Measurements from ENCODE around the gene UTF1. TPM values are rescaled to one million over a fixed set of nuclear protein-coding genes. Genes with fewer than 3 reads are reported as not detected.

The UTF1 gene
- total RNA-seq, 1 donor from 2014 or later = 0.16 TPM

DNA sequence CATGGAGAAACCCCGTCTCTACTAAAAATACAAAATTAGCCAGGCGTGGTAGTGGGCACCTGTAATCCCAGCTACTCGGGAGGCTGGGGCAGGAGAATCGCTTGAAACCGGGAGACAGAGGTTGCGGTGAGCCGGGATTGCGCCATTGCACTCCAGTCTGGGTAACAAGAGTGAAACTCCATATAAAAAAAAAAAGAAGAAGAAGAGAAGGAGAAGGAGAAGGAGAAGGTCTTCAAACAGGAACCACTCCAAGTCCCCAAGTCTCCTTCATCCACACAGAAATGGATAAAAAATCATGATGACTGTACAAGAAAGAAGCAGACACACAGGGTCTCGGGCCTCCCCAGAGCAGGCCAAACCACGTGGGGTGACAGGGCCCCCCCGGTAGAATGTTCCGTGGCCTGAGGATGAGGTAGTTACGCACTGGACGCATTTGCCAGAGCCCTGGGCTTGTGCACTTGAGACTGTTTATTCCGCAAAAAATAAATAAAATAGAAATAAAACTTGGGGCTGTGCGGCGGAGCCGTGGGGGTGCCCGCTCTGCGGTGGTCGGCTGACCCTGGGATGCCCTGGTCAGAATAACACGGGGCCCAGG, 23.4 kb downstream of the UTF1 start:
- no peak overlapping the region for H3K27ac Mint-ChIP-seq
- DNase-seq (ENCODE audit: low spot score) = no peak
- peaks cover 4% of the 10 kb centered on the region for H3K27me3 Mint-ChIP-seq (ENCODE audit: low read depth)
- no peak overlapping the region for H3K4me3 Mint-ChIP-seq (ENCODE audit: low read depth)
- no peaks in the 10 kb centered on the region for H3K9me3 Mint-ChIP-seq
- peaks cover 8% of the 10 kb centered on the region for H3K4me1 Mint-ChIP-seq (ENCODE audit: low read depth)
- H3K36me3 Mint-ChIP-seq (ENCODE audit: low read depth) = no peaks in the 10 kb centered on the region
- intact Hi-C loops (cut with micrococcal nuclease) = no loop called here

DNA sequence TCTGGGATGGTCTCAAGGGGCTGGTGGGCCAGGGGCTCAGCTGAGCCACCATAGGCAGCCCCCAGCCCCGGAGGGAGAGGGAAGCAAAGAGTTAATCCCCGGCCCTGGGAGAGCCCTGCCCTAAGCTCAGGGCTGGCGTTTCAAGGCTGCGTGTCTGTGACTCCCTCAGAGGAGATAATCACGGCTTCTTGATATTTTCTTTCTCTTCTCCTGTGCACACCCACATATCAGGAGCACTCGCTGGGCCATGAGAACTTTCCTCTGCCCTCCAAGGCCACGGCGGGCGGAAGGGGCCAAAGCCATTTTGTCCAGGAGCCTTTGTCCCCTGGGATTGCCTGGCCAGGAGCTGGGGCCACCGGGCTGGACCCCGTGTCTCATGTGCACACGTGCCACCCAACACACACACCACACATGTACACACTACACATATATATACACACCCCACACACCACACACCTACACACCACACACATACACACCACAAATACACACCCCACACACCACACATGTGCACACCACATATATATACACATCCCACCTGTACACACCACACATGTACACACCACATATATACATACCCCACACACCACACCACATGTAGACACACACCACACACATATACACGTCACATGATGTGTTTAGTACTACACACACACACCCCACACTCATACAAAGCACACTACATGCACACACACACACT, 24.6 kb downstream of the UTF1 start:
- intact Hi-C loops (cut with micrococcal nuclease) = no loop called here
- peaks cover 4% of the 10 kb centered on the region for H3K27me3 Mint-ChIP-seq (ENCODE audit: low read depth)
- H3K27ac Mint-ChIP-seq = no peak overlapping the region
- no peak for DNase-seq (ENCODE audit: low spot score)
- no peaks in the 10 kb centered on the region for H3K36me3 Mint-ChIP-seq (ENCODE audit: low read depth)
- H3K4me1 Mint-ChIP-seq (ENCODE audit: low read depth) = peaks cover 15% of the 10 kb centered on the region
- H3K9me3 Mint-ChIP-seq = no peaks in the 10 kb centered on the region
- H3K4me3 Mint-ChIP-seq (ENCODE audit: low read depth) = no peak overlapping the region

DNA sequence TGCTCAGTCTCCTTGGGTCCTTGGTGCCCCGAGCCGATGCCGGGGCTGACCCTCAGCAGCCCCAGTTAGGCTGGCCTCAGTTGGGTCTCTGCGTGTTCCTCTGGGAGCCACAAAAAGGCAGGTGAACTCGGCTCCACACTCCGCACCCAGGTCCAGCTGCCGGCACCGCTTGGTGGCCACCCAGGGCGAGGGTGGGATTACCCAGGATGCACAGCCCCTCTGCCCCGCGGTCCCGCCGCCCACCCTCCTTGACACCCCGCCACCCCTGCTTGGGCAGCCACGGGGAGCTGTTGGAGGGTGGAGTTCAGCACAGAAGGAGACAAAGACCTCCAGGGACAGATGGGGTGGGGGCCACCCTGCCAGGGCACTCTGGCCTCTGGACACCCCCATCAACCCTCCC, 25.3 kb downstream of the UTF1 start:
- H3K36me3 Mint-ChIP-seq (ENCODE audit: low read depth) = no peaks in the 10 kb centered on the region
- intact Hi-C loops (cut with micrococcal nuclease) = no loop called here
- H3K27me3 Mint-ChIP-seq (ENCODE audit: low read depth) = peaks cover 1% of the 10 kb centered on the region
- H3K4me3 Mint-ChIP-seq (ENCODE audit: low read depth) = no peak overlapping the region
- H3K27ac Mint-ChIP-seq = no peak overlapping the region
- no peak for DNase-seq (ENCODE audit: low spot score)
- H3K9me3 Mint-ChIP-seq = no peaks in the 10 kb centered on the region
- H3K4me1 Mint-ChIP-seq (ENCODE audit: low read depth) = peaks cover 23% of the 10 kb centered on the region

DNA sequence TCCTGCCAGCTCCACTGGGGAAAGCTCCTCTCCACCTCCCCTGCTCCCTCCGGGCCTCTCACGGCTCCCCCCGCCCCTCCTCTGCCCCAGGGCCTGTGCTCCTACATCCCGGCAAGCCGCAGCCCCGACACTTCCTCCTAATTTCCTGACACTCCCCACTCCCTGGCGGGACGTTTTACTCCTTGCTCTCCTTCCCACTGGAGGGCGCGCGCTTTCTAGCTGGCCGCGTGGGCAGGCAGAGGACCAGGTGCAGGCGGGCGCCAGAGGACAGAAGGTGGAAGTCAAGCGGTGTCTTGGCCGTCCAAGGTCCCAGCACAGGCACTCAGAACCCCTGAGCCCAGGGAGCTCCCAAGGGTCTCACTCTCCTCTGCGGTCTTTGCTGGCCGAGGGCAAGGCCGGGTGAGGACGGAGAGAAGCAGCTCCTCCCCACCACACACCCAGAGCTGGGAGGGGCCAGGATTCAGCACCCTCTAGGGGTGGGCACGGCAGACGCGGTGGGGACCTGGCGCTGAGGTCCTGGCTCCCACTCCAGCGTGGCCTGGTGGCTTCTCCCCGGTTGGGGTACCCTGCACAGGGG, 27.6 kb downstream of the UTF1 start:
- H3K36me3 Mint-ChIP-seq (ENCODE audit: low read depth) = peaks cover 3% of the 10 kb centered on the region
- no peaks in the 10 kb centered on the region for H3K9me3 Mint-ChIP-seq
- no peaks in the 10 kb centered on the region for H3K27me3 Mint-ChIP-seq (ENCODE audit: low read depth)
- peaks cover 33% of the 10 kb centered on the region for H3K4me1 Mint-ChIP-seq (ENCODE audit: low read depth)
- peak overlapping the region; percentile 81 for H3K27ac Mint-ChIP-seq
- peak overlapping the region; percentile 45 for H3K4me3 Mint-ChIP-seq (ENCODE audit: low read depth)
- DNase-seq (ENCODE audit: low spot score) = no peak
- intact Hi-C loops (cut with micrococcal nuclease) = no loop called here

DNA sequence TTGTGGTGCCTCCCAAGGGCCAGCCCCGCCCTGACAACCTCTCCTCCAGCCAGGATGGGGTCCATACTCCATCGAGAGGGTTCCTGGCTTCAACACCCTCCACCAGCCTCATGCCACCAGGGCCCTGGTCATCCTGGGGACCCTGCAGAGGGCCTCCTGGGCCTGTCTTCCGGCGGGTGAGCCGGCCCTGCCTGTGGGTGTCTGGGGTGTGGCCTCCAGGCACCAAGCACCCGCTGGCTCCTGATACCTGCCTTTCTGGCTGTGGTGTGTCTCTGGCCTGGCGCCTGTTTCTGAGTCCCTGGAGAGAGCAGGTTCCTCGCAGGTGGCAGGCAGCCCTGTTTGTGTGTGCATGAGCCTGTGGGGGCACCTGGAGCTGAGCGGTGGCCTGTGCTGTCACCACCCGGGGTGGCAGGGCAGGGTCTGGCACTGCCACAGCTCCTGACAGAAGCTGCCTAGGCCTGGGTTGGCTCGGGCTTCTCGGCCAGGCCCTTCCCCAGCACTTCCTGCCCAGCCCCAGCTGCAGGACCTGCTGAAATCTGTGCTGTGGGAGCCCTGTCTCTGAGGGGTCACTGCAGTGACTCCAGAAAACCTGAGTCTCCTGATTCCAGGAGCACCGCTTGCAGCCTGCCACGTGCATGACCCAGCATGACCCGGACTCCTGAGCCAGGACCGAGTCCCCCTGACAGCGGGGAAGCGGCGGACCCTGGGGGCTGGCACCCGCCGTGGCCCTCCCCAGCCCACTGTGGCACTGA, 28.2 kb downstream of the UTF1 start:
- no peak for DNase-seq (ENCODE audit: low spot score)
- Mint-ChIP-seq H3K27me3 (ENCODE audit: low read depth) (no peaks in the 10 kb centered on the region), H3K36me3 (ENCODE audit: low read depth) (peaks cover 10% of the 10 kb centered on the region), H3K9me3 (no peaks in the 10 kb centered on the region), H3K4me1 (ENCODE audit: low read depth) (peaks cover 34% of the 10 kb centered on the region), H3K27ac (peak overlapping the region; percentile 81), H3K4me3 (ENCODE audit: low read depth) (peak overlapping the region; percentile 33)
- intact Hi-C loops (cut with micrococcal nuclease) = no loop called here

DNA sequence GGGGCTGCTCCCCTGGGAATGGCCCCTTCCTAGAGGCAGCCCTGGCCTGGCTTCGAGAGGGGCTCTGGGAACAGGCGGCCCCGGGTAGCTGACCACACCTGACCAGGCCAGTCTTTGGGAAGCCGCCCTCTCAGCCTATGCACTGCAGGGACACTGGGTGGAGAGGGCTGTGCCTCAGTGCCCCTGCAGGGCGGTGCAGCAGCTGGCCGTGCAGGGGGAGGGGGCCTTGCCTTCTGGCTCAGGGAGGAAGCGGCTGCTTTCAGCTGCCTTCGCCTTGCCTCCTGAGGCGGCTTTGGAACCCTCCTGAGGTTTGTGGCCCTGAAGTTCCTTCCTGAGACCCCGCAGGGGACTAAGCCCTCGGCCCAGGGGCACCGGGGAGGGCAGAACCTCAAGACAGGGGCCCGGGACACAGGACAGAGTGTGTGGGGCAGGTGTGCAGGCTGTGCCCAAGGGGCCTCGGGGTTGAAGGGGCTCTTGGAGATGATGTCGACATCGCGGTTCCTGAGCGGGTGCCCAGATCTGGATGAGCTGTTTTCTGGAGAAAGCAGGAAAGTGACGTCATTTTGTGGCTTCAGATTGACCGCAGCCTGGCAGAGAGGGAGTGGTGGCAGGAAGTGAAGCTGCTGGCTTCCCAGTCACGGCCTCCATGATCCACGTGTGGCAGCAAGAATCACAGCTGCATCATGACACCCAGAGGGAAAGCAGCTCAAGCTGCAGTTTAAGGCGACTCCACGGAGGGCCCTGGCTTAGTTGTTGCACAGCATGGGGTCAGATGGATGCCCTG, 29.0 kb downstream of the UTF1 start:
- Mint-ChIP-seq H3K4me1 (ENCODE audit: low read depth) (peaks cover 36% of the 10 kb centered on the region), H3K9me3 (no peaks in the 10 kb centered on the region), H3K36me3 (ENCODE audit: low read depth) (peaks cover 12% of the 10 kb centered on the region), H3K4me3 (ENCODE audit: low read depth) (peak overlapping the region; percentile 51), H3K27me3 (ENCODE audit: low read depth) (no peaks in the 10 kb centered on the region), H3K27ac (peak overlapping the region; percentile 89)
- intact Hi-C loops (cut with micrococcal nuclease) = no loop called here
- DNase-seq (ENCODE audit: low spot score) = peak; percentile 80

DNA sequence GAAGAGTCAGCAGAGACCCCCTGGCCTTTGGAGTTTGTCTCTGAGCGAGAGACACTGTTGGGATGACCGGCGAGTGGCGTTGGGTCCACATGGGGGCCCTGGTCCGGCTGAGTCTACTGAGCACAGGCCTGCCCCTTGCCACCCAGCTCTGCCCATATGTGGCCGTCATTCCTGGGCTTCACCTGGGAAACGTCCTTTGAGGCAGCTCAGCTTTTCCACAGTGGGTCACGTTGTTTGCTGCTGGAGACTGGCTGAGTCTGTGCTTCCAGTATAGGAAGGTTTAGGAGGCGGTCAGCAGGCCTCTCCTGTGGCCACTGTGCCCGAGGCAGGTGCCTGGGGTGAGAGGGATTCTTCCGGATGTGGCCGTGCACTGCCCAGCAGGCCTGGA, 29.6 kb downstream of the UTF1 start:
- no peak for DNase-seq (ENCODE audit: low spot score)
- H3K9me3 Mint-ChIP-seq = no peaks in the 10 kb centered on the region
- H3K4me1 Mint-ChIP-seq (ENCODE audit: low read depth) = peaks cover 42% of the 10 kb centered on the region
- H3K36me3 Mint-ChIP-seq (ENCODE audit: low read depth) = peaks cover 18% of the 10 kb centered on the region
- peak overlapping the region; percentile 89 for H3K27ac Mint-ChIP-seq
- intact Hi-C loops (cut with micrococcal nuclease) = no loop called here
- H3K4me3 Mint-ChIP-seq (ENCODE audit: low read depth) = peak overlapping the region; percentile 51
- H3K27me3 Mint-ChIP-seq (ENCODE audit: low read depth) = no peaks in the 10 kb centered on the region

DNA sequence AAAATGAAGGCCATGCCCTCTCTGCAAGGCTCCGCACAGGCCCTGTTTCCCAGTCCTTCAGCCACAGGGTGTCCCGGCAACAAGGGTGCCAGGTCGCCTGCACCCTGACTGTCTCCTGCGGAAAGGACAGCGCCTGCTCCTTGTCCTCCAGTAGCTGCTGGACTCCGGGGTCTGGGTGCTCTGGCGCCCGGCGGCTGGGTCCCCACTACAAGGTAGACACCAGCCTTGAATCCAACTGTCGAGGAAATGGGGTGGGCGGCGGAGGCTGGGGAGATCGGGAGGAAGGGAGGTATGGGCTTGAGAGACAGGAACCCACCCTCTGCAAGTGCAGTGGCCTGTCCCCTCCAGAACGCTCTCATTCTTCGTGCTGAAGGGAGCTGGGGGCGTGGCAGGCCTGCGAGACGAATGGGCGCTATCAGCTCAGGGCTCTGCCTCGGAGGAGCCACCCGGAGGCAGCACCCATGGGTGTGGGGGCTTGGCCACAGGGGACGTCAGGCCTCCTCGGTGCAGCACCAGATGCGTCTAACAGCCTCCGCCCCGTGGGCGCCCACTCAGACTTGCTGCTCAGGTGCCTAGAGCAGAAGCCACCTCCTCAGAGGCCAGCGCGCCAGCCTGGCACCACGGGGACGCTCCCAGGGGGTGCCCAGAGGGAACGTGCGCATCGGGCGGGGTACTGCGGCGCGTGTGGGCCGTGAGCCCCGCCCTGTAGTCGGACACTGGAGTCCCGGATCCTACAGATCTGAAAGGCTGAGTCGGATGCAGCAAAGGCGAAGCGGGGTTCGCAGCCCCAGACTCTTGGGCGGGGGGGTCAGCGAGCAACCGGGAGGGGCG, 31.1 kb downstream of the UTF1 start:
- DNase-seq (ENCODE audit: low spot score) = peak; percentile 53
- Mint-ChIP-seq H3K9me3 (no peaks in the 10 kb centered on the region), H3K36me3 (ENCODE audit: low read depth) (peaks cover 30% of the 10 kb centered on the region), H3K4me1 (ENCODE audit: low read depth) (peaks cover 53% of the 10 kb centered on the region), H3K4me3 (ENCODE audit: low read depth) (peak overlapping the region; percentile 79), H3K27ac (peak overlapping the region; percentile 90), H3K27me3 (ENCODE audit: low read depth) (no peaks in the 10 kb centered on the region)
- intact Hi-C loops (cut with micrococcal nuclease) = loop anchor here (1.0 kb wide), 2 partner anchors 14 to 48 kb away; no protein-coding TSS in a partner anchor

DNA sequence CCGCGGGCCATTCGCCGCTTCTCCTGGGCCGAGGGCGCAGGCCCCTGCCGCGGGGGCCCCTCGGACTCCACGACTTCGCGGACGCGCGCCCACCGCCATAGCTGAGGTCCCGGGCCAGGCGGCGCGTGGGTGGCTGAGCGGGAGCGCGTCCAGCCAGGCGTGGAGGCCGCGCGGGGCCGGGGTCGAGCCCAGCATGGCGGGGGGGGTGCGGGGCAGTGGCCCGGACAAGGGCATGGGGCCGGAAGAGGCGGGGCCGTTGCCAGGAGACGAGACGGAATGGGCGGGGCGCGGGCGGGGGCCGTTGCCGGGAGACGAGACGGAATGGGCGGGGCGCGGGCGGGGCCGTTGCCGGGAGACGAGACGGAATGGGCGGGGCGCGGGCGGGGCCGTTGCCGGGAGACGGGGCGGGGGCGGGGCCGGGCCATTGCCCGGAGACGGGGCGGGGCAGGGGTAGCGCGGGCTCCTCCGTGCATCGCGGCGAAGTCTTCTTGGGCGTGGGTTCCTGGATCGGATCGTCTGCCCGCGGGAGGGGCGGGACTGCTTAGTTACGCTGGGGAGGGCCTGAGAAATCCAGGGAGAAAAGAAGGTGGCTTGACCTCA, 31.8 kb downstream of the UTF1 start:
- peaks cover 30% of the 10 kb centered on the region for H3K36me3 Mint-ChIP-seq (ENCODE audit: low read depth)
- intact Hi-C loops (cut with micrococcal nuclease) = loop anchor here (1.0 kb wide), 2 partner anchors 13 to 47 kb away; no protein-coding TSS in a partner anchor
- no peak overlapping the region for H3K27ac Mint-ChIP-seq
- H3K27me3 Mint-ChIP-seq (ENCODE audit: low read depth) = no peaks in the 10 kb centered on the region
- H3K4me1 Mint-ChIP-seq (ENCODE audit: low read depth) = peaks cover 53% of the 10 kb centered on the region
- DNase-seq (ENCODE audit: low spot score) = peak; percentile 79
- H3K9me3 Mint-ChIP-seq = no peaks in the 10 kb centered on the region
- H3K4me3 Mint-ChIP-seq (ENCODE audit: low read depth) = peak overlapping the region; percentile 79

DNA sequence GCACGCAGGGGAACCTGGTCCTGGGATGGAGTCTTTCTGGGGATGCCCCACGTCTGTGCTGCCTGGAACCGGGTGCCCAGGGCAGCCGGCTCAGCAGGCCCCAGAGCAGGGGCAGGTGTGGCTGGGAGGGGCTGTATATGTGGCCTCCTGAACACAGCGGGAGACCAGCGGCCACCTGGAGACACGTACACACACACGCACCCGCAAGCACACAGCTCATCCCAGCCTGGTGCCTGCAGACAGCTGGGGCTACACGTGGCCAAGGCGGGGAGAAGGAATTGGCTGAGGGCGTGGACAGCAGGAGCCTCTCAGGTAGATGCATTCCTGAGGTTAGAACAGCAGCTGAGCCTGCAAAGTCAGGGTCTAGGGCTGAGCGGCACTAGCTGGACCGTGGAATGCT, 32.7 kb downstream of the UTF1 start:
- Mint-ChIP-seq H3K4me1 (ENCODE audit: low read depth) (peaks cover 47% of the 10 kb centered on the region), H3K27me3 (ENCODE audit: low read depth) (no peaks in the 10 kb centered on the region), H3K9me3 (no peaks in the 10 kb centered on the region), H3K27ac (no peak overlapping the region), H3K4me3 (ENCODE audit: low read depth) (peak overlapping the region; percentile 49), H3K36me3 (ENCODE audit: low read depth) (peaks cover 30% of the 10 kb centered on the region)
- intact Hi-C loops (cut with micrococcal nuclease) = no loop called here
- DNase-seq (ENCODE audit: low spot score) = no peak

DNA sequence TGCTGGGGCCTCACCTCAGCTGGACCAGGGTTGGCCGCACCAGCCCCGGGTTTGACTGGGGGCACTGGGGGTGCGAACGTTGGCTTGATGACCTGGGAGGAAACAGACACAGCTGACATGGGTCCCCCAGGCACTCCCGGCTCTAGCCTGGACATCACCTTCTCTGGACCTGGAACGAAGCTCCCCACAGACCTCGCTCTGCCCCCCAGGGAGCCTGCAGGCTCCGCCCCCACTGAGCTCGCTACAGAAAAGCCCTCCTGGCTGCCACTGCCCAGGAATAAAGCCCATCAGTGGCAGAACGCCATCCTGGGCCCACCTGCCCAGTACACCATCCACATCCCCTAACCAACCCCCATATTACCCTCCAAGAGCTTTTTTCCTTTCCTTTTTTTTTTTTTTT, 33.7 kb downstream of the UTF1 start:
- intact Hi-C loops (cut with micrococcal nuclease) = no loop called here
- no peak for DNase-seq (ENCODE audit: low spot score)
- H3K9me3 Mint-ChIP-seq = no peaks in the 10 kb centered on the region
- peaks cover 45% of the 10 kb centered on the region for H3K4me1 Mint-ChIP-seq (ENCODE audit: low read depth)
- H3K36me3 Mint-ChIP-seq (ENCODE audit: low read depth) = peaks cover 30% of the 10 kb centered on the region
- no peak overlapping the region for H3K27ac Mint-ChIP-seq
- no peaks in the 10 kb centered on the region for H3K27me3 Mint-ChIP-seq (ENCODE audit: low read depth)
- no peak overlapping the region for H3K4me3 Mint-ChIP-seq (ENCODE audit: low read depth)

Measured in activated T-helper 2 cell treated with anti-CD3 and anti-CD28 coated beads, Interferon-gamma antibody, Interleukin-2, Interleukin-4, amounts not matched to agents 10 μg/mL and 5 μg/mL and 100 μg/mL, durations not matched to agents 14 hours and 24 hours and 36 hours (primary cell).